Left cardiac atrium (tissue), 4 donors: ENCODE measurements around the gene IL17RA. TPM values are rescaled to one million over a fixed set of nuclear protein-coding genes. Genes with fewer than 3 reads are reported as not detected.

Source experiments
- ATAC-seq, 2 donors: fragments of 200-7000 bp; cut with Tn5 transposase; one replicate each; pipeline ENCODE4 v1.9.1; 2020; ENCODE audit warnings: mild to moderate bottlenecking in 2 of 2, moderate library complexity in 2 of 2
- DNase-seq: peaks from one replicate; pipeline ENCODE4 v3.0.0-alpha.2; 2020
- intact Hi-C, 2 donors: fragments of 100-400 bp; cut with DNase I; formaldehyde crosslinking; loops; one replicate each; pipeline versions ENCODE4 v1.14.1 to v1.15.1; 2022 to 2023
- total RNA-seq, 2 donors: library from RNA; stranded (reverse); fragmentation: NEBNext Ultra II Directional; extraction: Animal tissue kit (Norgen Biotek cat#: 25700); gene quantifications; one replicate each; pipeline ENCODE4 v1.2.1, GENCODE V29; 2021
- donor health status: DM: no; HTN: yes; CAD: no.
- donor health status: DM: no; HTN: yes; CAD: no; lungs with severe emphysema.
- donor health status: DM: yes; HTN: yes; CAD: no.
- donor health status: Dilated cardiomyopathy.

IL17RA gene
- total RNA-seq, 2 donors from 2014 or later, result 11.6 to 15.4 TPM

- ATAC-seq (no peak), DNase-seq (no peak)
- intact Hi-C loops, result loop anchor here in 1 of 2 donors (10.0 kb wide), 1 partner anchor 432 kb away; no protein-coding TSS in a partner anchor
Observed at GRCh38 chr22:17072877-17073276, 11.9 kb upstream of the IL17RA start.

- ATAC-seq (no peak), DNase-seq (no peak)
- intact Hi-C loops, result loop anchor here (5.0 to 10.0 kb wide), 3 partner anchors 128 to 430 kb away; no protein-coding TSS in a partner anchor
Observed at GRCh38 chr22:17074648-17075002, 10.2 kb upstream of the IL17RA start.

- intact Hi-C loops, result loop anchor here (5.0 to 10.0 kb wide), 3 partner anchors 125 to 428 kb away; no protein-coding TSS in a partner anchor
- DNase-seq, result no peak
- no peak for ATAC-seq
Observed at GRCh38 chr22:17077255-17077654, 7.5 kb upstream of the IL17RA start.

- intact Hi-C loops, result loop anchor here (5.0 to 10.0 kb wide), 3 partner anchors 123 to 425 kb away; no protein-coding TSS in a partner anchor
Observed at GRCh38 chr22:17079572-17079971, 5.2 kb upstream of the IL17RA start.

GRCh38 chr22:17083255-17083654 lies 1.5 kb upstream of the IL17RA start:
- no peak for ATAC-seq
- intact Hi-C loops, result loop anchor here (10.0 kb wide), 2 partner anchors 82 to 92 kb away; no protein-coding TSS in a partner anchor
- DNase-seq, result no peak

More at GRCh38 chr22:17079572-17079971, 5.2 kb upstream of the IL17RA start:
- no peak for ATAC-seq
- DNase-seq, result no peak

GRCh38 chr22:17083811-17084441 lies 874 bp upstream of the IL17RA start:
- no peak for DNase-seq
- no peak for ATAC-seq
- intact Hi-C loops, result loop anchor here (10.0 kb wide), 2 partner anchors 81 to 91 kb away; no protein-coding TSS in a partner anchor

- intact Hi-C loops, result loop anchor here (10.0 kb wide), 2 partner anchors 79 to 89 kb away; no protein-coding TSS in a partner anchor
- peak; percentile 60 for DNase-seq
- peak; percentile 48 to 65 for ATAC-seq
Observed at GRCh38 chr22:17085277-17086181, 729 bp downstream of the IL17RA start.

- ATAC-seq (no peak), DNase-seq (no peak)
- intact Hi-C loops, result loop anchor here (10.0 kb wide), 2 partner anchors 79 to 89 kb away; no protein-coding TSS in a partner anchor
Observed at GRCh38 chr22:17086296-17086695, 1.5 kb downstream of the IL17RA start.

GRCh38 chr22:17086788-17087497 lies 2.1 kb downstream of the IL17RA start:
- no peak for DNase-seq
- ATAC-seq, result no peak
- intact Hi-C loops, result loop anchor here (10.0 kb wide), 2 partner anchors 78 to 88 kb away; no protein-coding TSS in a partner anchor

- ATAC-seq (no peak), DNase-seq (no peak)
- intact Hi-C loops, result loop anchor here (10.0 kb wide), 2 partner anchors 77 to 87 kb away; no protein-coding TSS in a partner anchor
Observed at GRCh38 chr22:17087498-17088131, 2.8 kb downstream of the IL17RA start.

GRCh38 chr22:17090550-17090949 lies 5.8 kb downstream of the IL17RA start:
- no peak for ATAC-seq
- intact Hi-C loops, result no loop called here
- no peak for DNase-seq

- intact Hi-C loops, result no loop called here
- ATAC-seq (no peak), DNase-seq (no peak)
Observed at GRCh38 chr22:17091851-17092250, 7.1 kb downstream of the IL17RA start.

- ATAC-seq (no peak), DNase-seq (no peak)
- intact Hi-C loops, result no loop called here
Observed at GRCh38 chr22:17093081-17093480, 8.3 kb downstream of the IL17RA start.

- no peak for ATAC-seq
- intact Hi-C loops, result no loop called here
- DNase-seq, result no peak
Observed at GRCh38 chr22:17095538-17095937, 10.7 kb downstream of the IL17RA start.

- ATAC-seq, result no peak
- intact Hi-C loops, result no loop called here
Observed at GRCh38 chr22:17096071-17096470, 11.3 kb downstream of the IL17RA start.

GRCh38 chr22:17097062-17097461 lies 12.3 kb downstream of the IL17RA start:
- no peak for DNase-seq
- ATAC-seq, result no peak
- intact Hi-C loops, result no loop called here

More at GRCh38 chr22:17096071-17096470, 11.3 kb downstream of the IL17RA start:
- no peak for DNase-seq

GRCh38 chr22:17097701-17098100 lies 12.9 kb downstream of the IL17RA start:
- intact Hi-C loops, result no loop called here
- DNase-seq (no peak), ATAC-seq (no peak)

- DNase-seq, result no peak
- intact Hi-C loops, result no loop called here
Observed at GRCh38 chr22:17098379-17098819, 13.6 kb downstream of the IL17RA start.

GRCh38 chr22:17100621-17101020 lies 15.8 kb downstream of the IL17RA start:
- intact Hi-C loops, result no loop called here
- ATAC-seq (no peak), DNase-seq (no peak)

More at GRCh38 chr22:17098379-17098819, 13.6 kb downstream of the IL17RA start:
- ATAC-seq, result peak in 1 of 2 donors; percentile 68
